Measurements from ENCODE around the gene TEAD4.

GRCh38 chr12:3049176-3049575, 90.0 kb downstream of the TEAD4 start:
- TF ChIP-seq CTCF (conservative IDR thresholded peaks at IDR 0.05) (no peak), EZH2 (IDR thresholded peaks at IDR 0.05; ENCODE audit: low read depth) (no peak)

Measured in PC-9 (cell line).